NCI-H526 treated with DMSO at 0.1 percent for 48 hours (cell line): ENCODE data around the gene INO80B.
"Not testable (repeated sequence)": the region's sequence is repeated elsewhere in the genome, so short reads cannot be mapped to it uniquely, and the experiment has no call there.

Experiments used
- DNase-seq: peaks from one replicate; lab custom pipeline; 2025; lab: John Stamatoyannopoulos, UW

The INO80B gene

DNA sequence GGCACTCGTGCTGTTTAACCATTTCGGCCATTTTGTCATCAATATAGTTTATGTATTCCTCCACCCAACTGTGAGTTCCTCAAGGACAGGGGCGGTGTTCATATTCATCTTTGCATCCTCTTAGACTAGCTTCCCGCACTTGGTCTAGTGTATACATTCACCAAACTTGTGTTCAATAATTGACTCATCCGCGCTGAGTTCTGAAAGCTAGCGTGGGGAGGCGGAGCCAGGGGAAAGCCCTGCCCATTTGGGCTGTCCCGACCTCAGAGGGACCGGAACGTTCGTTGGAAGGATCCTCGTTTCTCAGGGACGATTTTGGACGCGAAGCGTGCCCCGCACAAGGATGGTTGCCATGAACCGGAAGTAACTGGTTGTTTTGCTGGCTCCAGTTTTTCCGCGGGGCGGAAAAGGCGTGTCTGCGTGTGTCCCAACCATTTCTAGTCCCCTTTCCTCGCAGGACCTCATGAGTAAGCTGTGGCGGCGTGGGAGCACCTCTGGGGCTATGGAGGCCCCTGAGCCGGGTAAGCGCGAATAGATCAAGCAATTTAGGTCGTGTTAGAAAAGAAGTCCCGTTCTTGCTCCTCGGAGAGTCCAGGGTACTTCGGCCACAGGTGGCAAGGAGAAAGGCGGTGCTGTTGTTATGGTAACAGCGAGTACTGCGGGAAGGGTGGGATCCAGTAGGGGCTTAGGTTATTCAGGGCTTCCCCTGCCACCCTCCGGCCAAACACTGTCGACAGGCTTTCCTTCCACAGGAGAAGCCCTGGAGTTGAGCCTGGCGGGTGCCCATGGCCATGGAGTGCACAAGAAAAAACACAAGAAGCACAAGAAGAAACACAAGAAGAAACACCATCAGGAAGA, at the start of gene INO80B:
INO80B (plus strand) TSS at position 434 of the 858 bp plus-strand sequence; CDS start at position 464, 30 bp downstream.
- peak; percentile 96 for DNase-seq

DNA sequence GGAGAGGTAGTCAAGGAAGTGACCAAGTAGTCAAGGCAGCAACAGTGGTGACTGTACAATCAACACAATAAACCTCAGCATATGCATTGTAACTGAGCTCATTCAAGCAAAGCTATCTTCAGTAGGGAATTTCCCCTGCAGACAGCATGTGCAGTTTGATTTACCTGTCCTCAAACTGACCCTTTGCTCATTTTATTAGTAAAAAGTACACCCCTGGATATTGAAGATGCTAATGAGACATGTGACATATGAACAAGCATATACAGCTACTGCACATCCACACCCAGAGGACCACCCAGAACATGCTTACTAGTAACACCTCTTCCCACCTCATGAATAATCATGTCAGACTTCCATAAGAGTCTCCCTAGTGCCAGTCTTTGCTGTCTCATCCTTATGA, 48.9 kb upstream of the INO80B start:
- no peak for DNase-seq

DNA sequence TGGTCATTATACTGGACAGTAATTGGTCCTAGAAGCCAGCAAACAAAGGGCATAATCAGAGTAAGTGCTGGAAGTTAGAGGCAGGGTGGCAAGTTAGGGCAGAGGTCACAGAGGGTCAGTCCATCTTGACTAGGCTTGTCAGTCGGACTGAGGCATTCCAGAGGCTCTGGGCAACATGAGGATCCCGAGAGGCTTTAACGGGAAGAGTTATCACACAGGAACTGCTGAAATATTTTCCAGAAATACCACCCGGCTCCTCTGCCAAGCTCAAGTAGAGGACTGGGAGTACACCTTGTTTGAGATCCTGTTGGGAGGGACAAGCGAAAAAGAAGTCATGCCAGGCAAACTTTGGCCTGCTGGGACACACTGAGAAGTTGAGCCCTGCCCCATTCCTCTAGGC, 47.2 kb upstream of the INO80B start:
- DNase-seq: no peak

DNA sequence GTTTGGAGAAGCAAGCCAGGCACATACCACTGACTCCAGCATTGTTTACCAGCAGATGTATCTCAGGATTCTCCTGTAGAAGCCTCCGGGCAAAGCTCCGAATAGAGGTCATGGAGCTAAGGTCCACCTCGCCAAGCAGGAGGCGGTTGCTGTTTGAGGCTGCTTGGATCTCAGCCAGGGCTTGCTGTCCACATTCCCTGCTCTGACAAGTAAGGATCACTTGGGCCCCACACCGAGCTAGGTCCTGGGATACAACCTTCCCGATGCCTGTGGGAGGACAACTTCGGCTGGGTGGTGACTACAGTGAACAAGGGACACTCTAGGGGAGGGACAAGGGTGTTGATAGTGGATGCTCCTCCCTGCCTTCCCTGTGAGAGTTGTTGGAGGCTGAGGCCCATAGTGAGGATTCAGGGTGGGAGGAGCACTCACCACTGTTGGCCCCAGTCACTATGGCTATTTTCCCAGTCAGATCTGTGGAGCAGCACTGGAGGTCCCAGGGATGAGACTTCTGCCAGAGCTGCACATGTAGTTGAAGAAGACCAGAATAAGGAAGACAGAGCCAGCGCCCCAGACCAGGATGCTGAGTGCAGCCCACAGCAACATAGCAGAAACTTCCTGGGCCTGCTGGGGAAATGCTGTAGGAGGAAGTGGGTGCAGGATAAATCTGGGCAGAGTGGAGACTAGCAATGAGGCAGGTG, 41.7 kb upstream of the INO80B start:
- DNase-seq: no peak

DNA sequence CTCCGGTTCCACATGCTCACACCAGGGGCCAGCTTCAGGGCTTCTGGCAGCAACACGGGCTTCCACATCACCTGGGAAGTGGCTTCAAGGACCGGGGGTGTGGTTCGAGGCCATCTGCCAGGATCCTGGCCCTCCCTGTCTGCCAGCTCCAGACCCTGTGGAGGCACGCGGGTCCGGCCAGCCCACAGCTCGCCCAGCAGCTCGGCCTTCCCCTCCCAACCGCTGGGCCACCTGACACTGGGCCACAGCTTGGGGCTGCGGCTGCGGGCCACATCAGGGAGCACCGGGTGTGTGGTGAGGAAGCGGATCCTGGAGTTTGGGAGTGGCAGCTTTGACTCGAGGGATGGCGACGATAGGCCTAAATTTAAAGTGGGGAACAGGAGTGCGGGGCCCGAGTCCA, 40.4 kb upstream of the INO80B start:
- DNase-seq: no peak

DNA sequence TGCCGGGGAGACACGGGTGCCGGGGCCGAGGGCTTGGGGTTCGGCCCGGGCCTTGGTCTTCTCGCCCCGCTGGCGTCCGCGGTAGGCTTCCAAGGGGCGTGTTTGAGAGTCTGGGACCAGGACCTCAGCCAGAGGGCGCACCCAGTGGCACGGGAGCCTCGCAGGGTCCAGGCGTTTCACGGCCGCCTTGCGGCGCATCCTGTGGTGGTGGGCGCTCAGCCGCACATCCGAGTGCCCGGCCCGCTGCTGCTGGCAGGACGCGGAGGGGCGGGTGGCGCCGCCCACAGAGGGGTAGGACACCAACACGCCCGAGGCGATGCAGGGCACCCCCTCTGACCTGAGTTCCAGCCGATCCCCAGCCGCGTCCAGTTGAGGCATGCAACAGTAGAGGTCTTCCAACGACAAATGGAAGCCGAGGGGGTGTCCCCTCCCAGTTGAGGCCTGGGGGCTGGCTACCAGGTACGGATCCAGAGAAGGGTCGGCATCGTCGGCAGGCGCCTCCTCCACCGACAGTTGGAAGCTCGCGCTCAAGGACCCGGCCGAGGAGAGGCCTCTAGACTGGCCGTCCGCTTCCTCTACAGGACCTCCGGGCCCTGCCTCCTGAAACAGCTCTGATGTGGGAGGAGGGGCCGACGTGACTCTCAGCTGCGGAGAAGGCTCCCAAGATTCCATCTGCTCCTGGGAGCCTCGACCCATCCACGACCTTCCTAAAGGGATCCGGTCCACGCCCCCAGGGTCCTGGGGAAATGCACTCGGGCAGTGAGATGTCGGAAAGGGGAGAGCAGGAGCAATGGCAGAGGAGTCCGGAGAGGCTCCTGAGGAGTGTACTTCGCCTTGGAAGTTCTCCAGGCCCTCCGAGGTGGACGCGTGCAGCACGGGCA, 39.8 kb upstream of the INO80B start:
- no peak for DNase-seq

DNA sequence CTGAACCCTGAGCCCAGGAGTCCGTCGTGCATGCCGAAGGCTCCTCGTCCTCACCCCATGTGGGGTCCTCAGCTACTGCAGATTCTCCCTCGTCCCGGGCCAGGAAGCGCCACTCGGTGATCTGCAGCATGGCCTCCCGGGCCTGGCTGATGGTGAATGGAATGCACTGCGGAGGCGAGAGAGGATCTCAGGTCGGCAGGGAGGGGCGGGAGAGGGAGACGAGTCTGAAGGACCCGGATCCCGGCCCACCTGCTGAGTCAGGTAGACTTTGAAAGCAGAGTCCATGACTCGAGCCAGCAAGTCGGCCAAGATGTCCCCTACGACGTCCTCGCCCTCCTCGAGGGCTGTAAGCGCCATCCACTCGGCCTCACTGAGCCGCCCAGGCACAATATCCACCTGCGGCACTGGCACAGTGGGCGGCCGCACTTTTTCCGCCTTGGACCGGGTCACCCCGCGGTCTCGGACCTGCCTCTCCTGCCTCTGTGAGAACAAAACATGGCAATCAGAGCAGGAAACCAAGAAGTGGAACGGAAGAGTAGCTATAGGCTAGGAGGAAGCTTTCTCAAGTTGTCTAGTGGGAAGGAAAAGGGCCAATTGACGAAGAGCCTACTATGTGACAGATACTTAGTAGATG, 39.0 kb upstream of the INO80B start:
- no peak for DNase-seq

DNA sequence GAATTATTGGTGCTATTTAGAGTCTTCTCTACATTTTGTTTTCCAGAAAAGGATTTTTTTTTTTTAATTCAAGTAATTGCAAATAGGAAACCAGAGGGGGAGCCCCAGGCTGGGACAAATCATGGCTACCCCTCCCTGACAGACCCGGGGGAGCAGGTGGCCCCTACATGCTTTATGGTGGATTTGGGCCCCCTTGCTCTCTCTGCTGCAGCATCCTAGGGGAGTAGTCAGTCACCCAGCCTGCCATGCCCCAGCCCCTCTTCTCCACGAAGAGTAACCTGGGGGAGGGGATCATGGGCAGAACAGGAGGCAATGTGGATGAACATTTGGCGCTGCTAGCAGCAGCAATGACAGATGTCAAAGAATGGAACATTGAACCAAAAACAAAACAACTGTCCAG, 38.1 kb upstream of the INO80B start:
- no peak for DNase-seq

DNA sequence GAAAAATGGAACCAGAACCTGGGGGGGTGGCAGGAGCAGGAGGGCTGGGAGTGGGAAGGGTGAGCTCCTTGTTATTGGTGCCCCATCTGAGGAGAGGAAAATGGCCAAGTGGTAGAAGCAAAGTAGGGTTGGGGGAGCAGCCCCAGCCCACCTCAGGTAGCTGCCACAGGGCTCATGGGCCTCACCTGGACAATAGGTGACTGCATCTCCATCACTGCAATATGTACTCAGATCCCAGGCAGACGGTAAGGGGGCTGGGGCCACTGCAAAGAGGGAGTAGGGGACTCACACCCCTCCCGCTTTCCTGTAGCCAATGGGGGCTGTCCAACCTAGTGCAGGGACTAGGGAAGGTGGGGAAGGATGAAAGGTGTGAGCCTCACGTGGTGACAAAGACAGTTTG, 37.7 kb upstream of the INO80B start:
- DNase-seq: no peak

DNA sequence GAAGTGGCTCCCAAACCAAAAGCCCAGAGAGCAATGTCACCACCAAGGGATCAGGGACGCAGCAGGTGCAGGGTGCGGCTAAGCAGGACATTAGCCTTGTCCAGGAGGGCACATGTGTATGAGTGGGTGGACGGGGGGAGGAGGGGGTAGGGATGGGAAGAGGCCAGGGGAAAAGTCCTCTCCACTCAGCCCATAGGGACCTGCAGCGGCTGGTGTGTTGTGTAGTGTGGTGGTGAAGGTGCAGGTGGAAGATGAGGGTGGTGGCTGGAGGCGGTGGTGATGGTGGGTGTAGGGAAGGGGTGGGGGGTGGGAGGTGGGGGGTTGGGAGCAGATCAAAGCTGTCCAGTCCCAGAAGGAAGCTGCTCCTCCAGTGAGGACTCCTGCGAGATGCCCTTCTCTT, 37.1 kb upstream of the INO80B start:
- DNase-seq: no peak

DNA sequence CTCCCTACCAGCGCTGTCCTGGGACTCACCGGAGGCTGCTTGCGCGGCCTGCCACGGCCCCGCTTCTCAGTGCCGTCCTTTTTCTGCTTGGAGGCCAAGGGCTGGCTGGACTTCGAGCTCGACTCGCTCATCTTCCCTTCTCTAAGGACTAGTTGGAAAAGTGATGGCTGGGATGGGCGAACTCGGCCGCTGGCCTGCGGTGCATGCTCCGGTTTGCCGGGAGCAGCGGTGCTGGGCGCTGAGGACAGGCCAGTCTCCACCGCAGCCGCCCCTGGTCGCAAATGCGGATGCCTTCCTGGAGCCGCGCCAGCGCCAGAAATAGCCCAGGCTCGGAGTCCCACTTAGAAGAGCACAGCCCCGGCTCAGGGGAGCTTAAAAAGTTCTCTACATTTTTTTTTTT, 36.6 kb upstream of the INO80B start:
- DNase-seq: no peak

DNA sequence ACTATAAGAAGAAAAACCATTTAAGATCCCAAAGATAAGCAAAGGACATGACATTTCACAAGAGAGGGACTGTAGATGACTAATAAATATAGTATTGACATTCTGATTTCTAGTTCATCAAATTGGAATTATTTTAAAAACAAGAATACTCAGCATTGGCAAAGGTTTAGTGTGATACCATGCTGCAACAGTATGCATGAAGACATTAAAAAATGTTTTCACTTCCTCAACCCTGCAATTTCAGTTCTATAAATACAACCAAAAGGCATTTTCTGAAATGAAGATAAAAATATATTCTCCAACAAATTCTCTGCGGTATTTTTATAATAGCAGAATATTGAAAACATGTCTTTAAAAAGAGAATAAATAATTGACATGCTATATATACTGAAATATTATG, 35.5 kb upstream of the INO80B start:
- DNase-seq: no peak

DNA sequence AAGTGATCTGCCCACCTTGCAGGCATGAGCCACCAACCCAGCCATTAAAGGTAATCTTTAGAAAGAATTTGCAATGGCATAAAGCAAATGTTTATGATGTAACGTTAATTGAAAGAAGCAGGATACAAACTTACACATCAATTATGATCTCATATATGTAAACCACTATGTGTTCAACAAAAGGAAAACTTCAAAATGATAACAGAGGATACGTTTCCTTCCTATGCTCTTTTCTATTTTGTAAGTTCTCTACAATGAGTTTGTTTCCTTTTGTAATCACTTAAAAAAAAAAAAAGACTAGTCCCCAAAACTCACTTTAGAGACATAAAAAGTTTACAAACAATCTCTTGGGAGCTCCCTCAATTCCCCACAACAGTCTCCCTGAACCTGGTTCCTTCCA, 34.9 kb upstream of the INO80B start:
- no peak for DNase-seq

DNA sequence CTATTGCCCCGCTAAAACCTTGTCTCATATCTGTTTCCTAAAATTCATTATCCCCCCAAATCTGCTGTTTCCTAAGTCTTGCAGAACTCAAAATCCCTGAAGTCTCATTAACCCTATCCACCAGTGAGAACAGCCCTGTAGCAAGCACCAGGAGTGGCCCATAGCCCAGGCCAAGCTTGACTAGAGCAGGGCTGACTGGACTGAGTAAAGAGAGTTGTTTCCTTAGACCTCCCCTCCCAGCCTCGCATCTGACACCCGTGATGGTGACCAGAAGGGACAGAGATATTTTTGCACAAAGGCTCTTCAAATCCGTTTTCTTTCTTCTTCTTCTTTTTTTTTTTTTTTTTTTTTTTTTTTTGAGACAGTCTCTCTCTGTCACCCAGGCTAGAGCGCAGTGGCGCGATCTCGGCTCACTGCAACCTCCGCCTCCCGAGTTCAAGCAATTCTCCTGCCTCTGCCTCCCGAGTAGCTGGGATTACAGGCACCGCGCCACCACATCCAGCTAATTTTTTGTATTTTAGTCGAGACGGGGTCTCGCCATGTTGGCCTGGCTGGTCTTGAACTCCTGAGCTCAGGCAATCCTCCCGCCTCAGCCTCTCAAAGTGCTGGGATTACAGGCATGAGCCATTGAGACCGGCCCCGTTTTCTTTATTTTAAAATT, 34.3 kb upstream of the INO80B start:
- not testable (repeated sequence) for DNase-seq

DNA sequence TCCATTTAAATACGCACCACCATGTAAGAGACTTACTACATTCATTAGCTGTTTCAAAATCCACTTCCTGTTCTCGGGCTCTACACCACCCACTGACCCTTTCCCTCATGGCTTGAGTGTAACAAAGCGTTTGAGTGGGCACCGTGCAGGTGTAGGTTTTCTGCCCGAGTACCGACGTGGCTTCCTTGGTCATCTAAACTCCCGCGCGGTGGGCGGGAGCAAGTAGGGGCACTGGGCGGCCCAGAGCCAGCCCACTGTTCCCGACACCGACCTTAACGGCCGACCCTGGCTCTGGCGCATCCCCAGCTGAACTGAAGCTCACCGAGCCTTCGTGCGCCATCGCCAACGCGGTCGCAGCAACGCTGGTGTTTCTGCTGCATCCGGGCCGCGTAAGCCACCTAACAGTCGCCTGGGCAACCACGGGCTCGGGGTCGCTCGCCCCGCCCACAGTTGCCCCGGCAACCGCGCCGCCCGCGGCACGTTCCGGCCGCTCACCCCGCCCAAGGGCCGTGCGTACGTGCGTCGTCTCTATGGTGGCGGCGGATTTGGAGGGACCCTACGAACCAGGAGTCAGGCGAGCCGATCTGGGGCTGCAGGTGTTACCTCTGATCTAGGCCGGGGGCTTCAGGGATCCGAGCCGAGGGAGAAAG, 33.5 kb upstream of the INO80B start, which contains the start of the genes C2orf81 and WDR54:
C2orf81 (minus strand) TSS at position 399 of the 650 bp plus-strand sequence; CDS start at position 340, 59 bp downstream.
WDR54 (plus strand) TSS at position 510 of the 650 bp plus-strand sequence. CDS start 424 bp downstream, outside the sequence.
- peak; percentile 73 for DNase-seq

DNA sequence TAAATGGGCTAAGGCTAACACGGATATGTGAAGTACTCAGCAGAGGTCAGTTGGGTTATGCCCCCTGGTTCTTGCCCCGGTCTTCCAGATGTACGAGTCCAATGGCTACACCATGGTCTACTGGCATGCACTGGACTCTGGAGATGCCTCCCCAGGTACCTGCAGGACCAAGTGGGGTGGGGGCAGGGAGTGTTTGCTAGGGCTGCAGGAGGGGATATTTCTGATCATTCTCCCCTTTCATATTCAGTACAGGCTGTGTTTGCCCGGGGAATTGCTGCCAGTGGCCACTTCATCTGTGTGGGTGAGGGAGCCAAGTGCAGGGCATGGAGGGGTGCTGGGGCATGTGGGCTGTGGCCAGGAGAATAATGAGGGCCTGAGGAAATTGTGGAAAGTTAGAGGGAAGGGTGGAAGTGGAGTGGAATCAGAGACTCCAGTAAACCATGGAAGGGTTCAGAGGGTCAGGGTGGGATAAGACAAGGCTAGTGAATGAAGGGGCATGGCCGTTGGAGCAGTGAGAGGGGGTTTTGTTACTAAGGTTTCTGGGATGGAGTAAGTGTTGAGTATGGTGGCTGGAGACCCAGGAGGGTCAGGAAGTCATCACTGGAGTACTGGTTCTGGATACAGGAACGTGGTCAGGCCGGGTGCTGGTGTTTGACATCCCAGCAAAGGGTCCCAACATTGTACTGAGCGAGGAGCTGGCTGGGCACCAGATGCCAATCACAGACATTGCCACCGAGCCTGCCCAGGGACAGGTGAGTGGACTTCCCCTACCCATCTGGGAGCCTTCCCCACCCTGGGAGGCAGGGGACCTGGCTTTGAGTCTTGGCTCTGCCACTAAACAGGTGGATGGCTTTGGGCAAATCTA, 31.4 kb upstream of the INO80B start:
- no peak for DNase-seq

DNA sequence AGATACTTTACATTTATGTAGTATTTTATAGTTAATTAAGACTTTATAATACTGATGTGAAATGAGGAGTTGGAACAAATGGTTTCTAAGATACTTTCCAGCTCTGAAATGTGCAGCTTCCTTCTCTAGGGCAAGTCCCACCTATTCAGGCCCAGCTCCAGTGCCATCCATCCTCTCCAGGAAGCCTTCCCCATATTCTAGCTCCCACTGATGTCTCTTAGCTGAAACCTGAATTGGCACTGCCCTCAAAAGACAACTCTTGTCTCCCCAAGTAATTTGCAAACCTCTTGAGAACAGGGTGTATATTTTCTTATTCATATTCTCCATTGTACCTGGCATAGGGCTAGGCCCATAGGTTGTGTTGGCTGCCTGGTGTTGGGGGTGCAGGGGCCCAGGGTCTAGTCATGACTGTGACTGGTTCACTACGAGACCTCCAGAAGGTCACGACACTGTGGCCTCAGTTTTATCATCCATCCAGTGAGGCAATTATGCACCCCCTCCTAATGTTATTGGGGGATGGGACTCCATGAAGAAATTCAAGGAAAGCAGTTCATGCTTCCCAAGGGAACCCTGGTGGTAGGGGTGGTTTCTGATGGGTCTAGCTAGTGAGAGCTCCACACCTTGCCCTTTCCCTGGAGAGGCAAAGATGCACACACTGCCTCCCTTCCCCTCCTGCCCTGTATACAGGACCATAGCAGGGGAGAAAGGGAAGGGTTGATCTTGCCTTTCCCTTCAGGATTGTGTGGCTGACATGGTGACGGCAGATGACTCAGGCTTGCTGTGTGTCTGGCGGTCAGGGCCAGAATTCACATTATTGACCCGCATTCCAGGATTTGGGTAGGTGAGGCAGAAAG, 30.5 kb upstream of the INO80B start:
- no peak for DNase-seq

DNA sequence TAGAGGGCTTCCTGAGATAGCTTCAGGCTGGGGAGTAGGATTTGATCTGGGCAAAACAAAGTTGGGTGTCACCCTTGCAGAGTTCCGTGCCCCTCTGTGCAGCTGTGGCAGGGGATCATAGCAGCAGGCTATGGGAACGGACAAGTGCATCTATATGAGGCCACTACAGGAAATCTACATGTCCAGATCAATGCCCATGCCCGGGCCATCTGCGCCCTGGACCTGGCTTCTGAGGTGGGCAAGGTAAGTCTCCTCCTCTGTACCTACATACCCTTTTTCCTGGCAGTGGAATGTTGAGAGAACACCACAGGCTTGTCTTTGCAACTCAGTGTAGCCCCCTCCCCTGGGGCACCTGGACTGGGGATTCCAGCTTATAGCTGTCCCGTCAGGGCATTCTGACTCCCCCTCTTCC, 29.9 kb upstream of the INO80B start:
- no peak for DNase-seq

DNA sequence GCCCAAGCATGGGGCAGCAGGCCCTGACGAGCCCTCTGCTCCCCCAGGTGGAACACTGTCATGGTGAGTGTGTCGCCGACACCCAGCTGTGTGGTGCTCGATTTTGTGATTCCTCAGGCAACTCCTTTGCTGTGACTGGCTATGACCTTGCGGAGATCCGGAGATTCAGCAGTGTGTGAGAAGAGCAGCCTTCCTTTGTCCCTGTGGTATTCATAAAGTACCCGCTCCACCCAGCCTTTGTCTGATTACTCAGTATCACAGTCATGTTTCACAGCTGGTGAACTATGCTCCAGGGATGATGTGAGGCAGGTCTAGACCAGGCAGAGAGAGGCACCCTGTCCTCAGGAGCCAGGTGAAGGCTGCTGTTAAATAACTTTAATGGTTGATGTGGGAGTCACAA, 29.4 kb upstream of the INO80B start:
- DNase-seq: no peak
